HG03442 (cell line): ENCODE results near the gene UBL4A.

Experiments used
- ATAC-seq: cut with Tn5 transposase; IDR thresholded peaks from one replicate; pipeline ENCODE4 v1.9.1; 2021; ENCODE audit warnings: mild to moderate bottlenecking, moderate library complexity; ENCODE audit not compliant: unreplicated experiment

Gene UBL4A

GRCh38 chrX:154484255-154485149, 1.9 kb downstream of the UBL4A start:
- no peak for ATAC-seq

- no peak for ATAC-seq
Measured at GRCh38 chrX:154483325-154483724, 3.1 kb downstream of the UBL4A start.

GRCh38 chrX:154482786-154483185, 3.6 kb downstream of the UBL4A start:
- no peak for ATAC-seq

- no peak for ATAC-seq
Measured at GRCh38 chrX:154481911-154482601, 4.4 kb downstream of the UBL4A start.

GRCh38 chrX:154481195-154481594, 5.2 kb downstream of the UBL4A start:
- ATAC-seq, result no peak

- peak; percentile 81 for ATAC-seq
Measured at GRCh38 chrX:154478728-154479622, 7.4 kb downstream of the UBL4A start, which contains the start of gene LAGE3. Gene LAGE3, minus strand, starts transcription at chrX:154479281. Its CDS starts 366 bp downstream, at chrX:154478915.

- ATAC-seq, result no peak
Measured at GRCh38 chrX:154477891-154478477, 8.4 kb downstream of the UBL4A start.

- no peak for ATAC-seq
Measured at GRCh38 chrX:154476821-154477220, 9.6 kb downstream of the UBL4A start.

- no peak for ATAC-seq
Measured at GRCh38 chrX:154473683-154474082, 12.7 kb downstream of the UBL4A start.

- no peak for ATAC-seq
Measured at GRCh38 chrX:154472685-154473632, 13.5 kb downstream of the UBL4A start.

GRCh38 chrX:154471839-154472684, 14.4 kb downstream of the UBL4A start:
- ATAC-seq, result no peak

GRCh38 chrX:154470914-154471568, 15.4 kb downstream of the UBL4A start:
- ATAC-seq, result no peak

- ATAC-seq, result no peak
Measured at GRCh38 chrX:154470434-154470833, 16.0 kb downstream of the UBL4A start.

GRCh38 chrX:154469880-154470279, 16.5 kb downstream of the UBL4A start:
- no peak for ATAC-seq

- ATAC-seq, result no peak
Measured at GRCh38 chrX:154469114-154469513, 17.3 kb downstream of the UBL4A start.

GRCh38 chrX:154468217-154468616, 18.2 kb downstream of the UBL4A start:
- ATAC-seq, result no peak

- no peak for ATAC-seq
Measured at GRCh38 chrX:154467556-154467955, 18.9 kb downstream of the UBL4A start.

- no peak for ATAC-seq
Measured at GRCh38 chrX:154466907-154467306, 19.5 kb downstream of the UBL4A start.
